OCI-LY1 (cell line): ENCODE results near the gene BMERB1.
A peak's percentile ranks its signal among the peaks of the same experiment; 100 is the strongest.

Source experiments
- H2AFZ ChIP-seq: fragments of 200-600 bp; sonication (generic), shearing (Covaris generic); 2 replicates; pipeline ENCODE4 v1.6.0; 2014; ENCODE audit warnings: antibody characterized with exemption, mild to moderate bottlenecking, low read length
- H3F3A ChIP-seq: fragments of 200-600 bp; sonication (generic), shearing (Covaris generic); 2 replicates; pipeline ENCODE4 v1.6.0; 2014; ENCODE audit warnings: mild to moderate bottlenecking, antibody characterized with exemption, low read length, moderate library complexity; ENCODE audit not compliant: insufficient read depth
- H3K27ac ChIP-seq: fragments of 200-600 bp; sonication (generic); 2 replicates; pipeline ENCODE4 v1.5.1; 2014; ENCODE audit warnings: low read length, mixed run types, mild to moderate bottlenecking, low read depth; ENCODE audit not compliant: poor library complexity, severe bottlenecking
- H3K27me3 ChIP-seq: fragments of 200-600 bp; sonication (generic); 2 replicates; pipeline ENCODE4 v1.6.0; 2014; ENCODE audit warnings: antibody characterized with exemption, mild to moderate bottlenecking, low read length, moderate library complexity; ENCODE audit not compliant: insufficient read depth
- H3K36me3 ChIP-seq: fragments of 200-600 bp; sonication (generic); 2 replicates; pipeline ENCODE4 v1.6.1; 2014; ENCODE audit warnings: mild to moderate bottlenecking, antibody characterized with exemption, low read length, moderate library complexity, mixed read lengths; ENCODE audit not compliant: insufficient read depth
- H3K4me1 ChIP-seq: fragments of 200-600 bp; sonication (generic); 2 replicates; pipeline ENCODE4 v1.5.1; 2014; ENCODE audit warnings: mild to moderate bottlenecking, low read length, moderate library complexity; ENCODE audit not compliant: insufficient read depth, severe bottlenecking
- H3K4me2 ChIP-seq: fragments of 200-600 bp; sonication (generic), shearing (Covaris generic); 2 replicates; pipeline ENCODE4 v1.6.1; 2014; ENCODE audit warnings: low read length
- H3K4me3 ChIP-seq: fragments of 200-600 bp; sonication (generic); 2 replicates; pipeline ENCODE4 v1.5.1; 2014; ENCODE audit warnings: low read length, low read depth, mild to moderate bottlenecking, mixed read lengths; ENCODE audit not compliant: poor library complexity, severe bottlenecking
- H3K79me2 ChIP-seq: fragments of 200-600 bp; shearing (Covaris generic); 2 replicates; pipeline ENCODE4 v1.6.1; 2016; ENCODE audit warnings: mixed run types, low read length, mixed read lengths; ENCODE audit not compliant: insufficient read depth
- H3K9ac ChIP-seq: fragments of 200-600 bp; sonication (generic), shearing (Covaris generic); 2 replicates; pipeline ENCODE4 v1.6.1; 2014; ENCODE audit warnings: mild to moderate bottlenecking, low read length, mixed read lengths
- H3K9me2 ChIP-seq: fragments of 200-600 bp; sonication (generic), shearing (Covaris generic); 2 replicates; pipeline ENCODE4 v1.6.1; 2014; ENCODE audit warnings: low read depth, mild to moderate bottlenecking, low read length, mixed read lengths
- H3K9me3 ChIP-seq: fragments of 200-600 bp; shearing (Covaris generic); 2 replicates; pipeline ENCODE4 v1.6.1; 2014; ENCODE audit warnings: low read length, mixed read lengths
- H4K20me1 ChIP-seq: fragments of 200-600 bp; sonication (generic), shearing (Covaris generic); 2 replicates; pipeline ENCODE4 v1.6.0; 2016; ENCODE audit warnings: mild to moderate bottlenecking, low read length; ENCODE audit not compliant: insufficient read depth
- CTCF ChIP-seq: fragments of 200-600 bp; sonication (generic), shearing (Covaris generic); IDR thresholded peaks from 2 replicates; pipeline ENCODE4 v1.5.1; 2017; ENCODE audit warnings: mild to moderate bottlenecking, antibody characterized with exemption, low read length, moderate library complexity, mixed read lengths
- EZH2 ChIP-seq: fragments of 200-600 bp; sonication (generic), shearing (Covaris generic); IDR thresholded peaks from 2 replicates; pipeline ENCODE4 v1.8.0; 2017; ENCODE audit warnings: borderline replicate concordance, mixed run types, mild to moderate bottlenecking, antibody characterized with exemption, low read length, moderate library complexity, mixed read lengths

BMERB1 gene

GRCh38 chr16:15593235-15593634 is 158.8 kb downstream of the BMERB1 start:
- H4K20me1 ChIP-seq, result no peaks in the 10 kb centered on the region
- no peaks in the 10 kb centered on the region for H3F3A ChIP-seq
- no peak overlapping the region for H3K4me3 ChIP-seq
- H3K9me3 ChIP-seq, result no peaks in the 10 kb centered on the region
- H3K36me3 ChIP-seq, result peaks cover 41% of the 10 kb centered on the region
- H3K79me2 ChIP-seq, result no peaks in the 10 kb centered on the region
- H3K4me1 ChIP-seq, result peaks cover 29% of the 10 kb centered on the region
- H3K9me2 ChIP-seq, result no peaks in the 10 kb centered on the region
- H3K4me2 ChIP-seq, result no peak overlapping the region
- peak overlapping the region; percentile 33 for H3K27ac ChIP-seq
- no peaks in the 10 kb centered on the region for H3K27me3 ChIP-seq
- no peak for TF ChIP-seq CTCF
- no peak for TF ChIP-seq EZH2
- H3K9ac ChIP-seq, result no peak overlapping the region
- H2AFZ ChIP-seq, result no peak overlapping the region

- peak overlapping the region; percentile 4 for H3K27ac ChIP-seq
- H3K4me2 ChIP-seq, result no peak overlapping the region
- H3K27me3 ChIP-seq, result no peaks in the 10 kb centered on the region
- TF ChIP-seq EZH2 (no peak), CTCF (no peak)
- no peaks in the 10 kb centered on the region for H3F3A ChIP-seq
- peaks cover 50% of the 10 kb centered on the region for H3K36me3 ChIP-seq
- H2AFZ ChIP-seq, result no peak overlapping the region
- H4K20me1 ChIP-seq, result no peaks in the 10 kb centered on the region
- H3K4me1 ChIP-seq, result peaks cover 29% of the 10 kb centered on the region
- H3K9ac ChIP-seq, result no peak overlapping the region
- no peaks in the 10 kb centered on the region for H3K9me3 ChIP-seq
- H3K4me3 ChIP-seq, result no peak overlapping the region
- no peaks in the 10 kb centered on the region for H3K9me2 ChIP-seq
- no peaks in the 10 kb centered on the region for H3K79me2 ChIP-seq
Measured at GRCh38 chr16:15594711-15595320, 160.4 kb downstream of the BMERB1 start.

- no peak overlapping the region for H3K27ac ChIP-seq
- H3K9ac ChIP-seq, result no peak overlapping the region
- H3K79me2 ChIP-seq, result no peaks in the 10 kb centered on the region
- H3K9me3 ChIP-seq, result no peaks in the 10 kb centered on the region
- peaks cover 73% of the 10 kb centered on the region for H3K36me3 ChIP-seq
- no peak overlapping the region for H3K4me2 ChIP-seq
- H3K9me2 ChIP-seq, result no peaks in the 10 kb centered on the region
- H3K4me3 ChIP-seq, result no peak overlapping the region
- H2AFZ ChIP-seq, result no peak overlapping the region
- H3K4me1 ChIP-seq, result peaks cover 12% of the 10 kb centered on the region
- H3F3A ChIP-seq, result no peaks in the 10 kb centered on the region
- no peaks in the 10 kb centered on the region for H3K27me3 ChIP-seq
- TF ChIP-seq CTCF (no peak), EZH2 (no peak)
- H4K20me1 ChIP-seq, result no peaks in the 10 kb centered on the region
Measured at GRCh38 chr16:15597135-15597534, 162.7 kb downstream of the BMERB1 start.
